ENCODE data around the gene ACKR3. TPM values are rescaled to one million over a fixed set of nuclear protein-coding genes. Genes with fewer than 3 reads are reported as not detected.

Gene ACKR3
- total and polyA plus RNA-seq, 10 of the 15 experiments (the other 5 are each of a cell fraction or from before 2014, with no cell fraction given) = 3.0 to 154 (median 6.4) TPM

GRCh38 chr2:236544362-236544761 lies 25.3 kb upstream of the ACKR3 start (continued):
- TF ChIP-seq ZZZ3 (IDR thresholded peaks at IDR 0.05; ENCODE audit: control insufficient read depth, insufficient read length, low read depth) = no peak
- TF ChIP-seq ZNF622 (IDR thresholded peaks at IDR 0.05) = no peak
- TF ChIP-seq RAD21 (IDR thresholded peaks at IDR 0.05; ENCODE audit: insufficient read depth, low read depth, low read length) = no peak
- TF ChIP-seq NFYA (IDR thresholded peaks at IDR 0.05; ENCODE audit: borderline replicate concordance, low read depth, low read length) = no peak
- no peak for TF ChIP-seq ETV6 (conservative IDR thresholded peaks at IDR 0.05 in 1 of 2, IDR thresholded peaks at IDR 0.05 in 1 of 2; ENCODE audit: borderline replicate concordance in 1 of 2, low read depth in 1 of 2)

GRCh38 chr2:236545248-236545658 lies 24.4 kb upstream of the ACKR3 start:
- FAIRE-seq (peak; percentile 35), ATAC-seq (peak; percentile 82), DNase-seq (ENCODE audit: low read depth, low spot score) (peak; percentile 87)
- peaks cover 14% of the 10 kb centered on the region for H3K9me3 ChIP-seq (replicated peaks; ENCODE audit: control insufficient read depth, insufficient read depth, low read length)
- intact Hi-C loops (cut with micrococcal nuclease; ENCODE audit: unreplicated experiment) (loop anchor here (1.0 to 10.0 kb wide), 2 partner anchors 8 to 1150 kb away; no protein-coding TSS in a partner anchor), in situ Hi-C loops (cut with MboI) (no loop called here)
- ChIA-PET POLR2A (interaction anchor here (0.8 to 3.9 kb wide), 6 partner anchors 9 to 33 kb away, joined by 3 to 31 read pairs (median 10); partner anchors contain the start of gene ACKR3), SMC1A (ENCODE audit: uncharacterized antibody, unreplicated experiment) (interaction anchor here (0.8 to 9.0 kb wide), 9 partner anchors 9 to 514 kb away, joined by 3 to 111 read pairs (median 20); partner anchors contain the start of gene ACKR3), RAD21 (ENCODE audit: unreplicated experiment) (interaction anchor here (1.0 to 5.0 kb wide), 8 partner anchors 8 to 143 kb away, joined by 3 to 68 read pairs (median 12); partner anchors contain the start of gene ACKR3), CTCF (interaction anchor here (1.0 to 8.5 kb wide), 6 partner anchors 9 to 32 kb away, joined by 3 to 57 read pairs (median 8); partner anchors contain the start of gene ACKR3)
- WGBS (ENCODE audit: insufficient coverage, insufficient replicate concordance, low lambda C conversion rate, missing lambda C conversion rate) = 1% methylated on average over 11 of the region's 11 CpGs
- H3K27me3 ChIP-seq (replicated peaks in 1 of 2; ENCODE audit: control insufficient read depth in 2 of 2, insufficient read depth in 2 of 2, low read length in 1 of 2) = no peaks in the 10 kb centered on the region
- H3K4me3 ChIP-seq = peak overlapping the region; percentile 50; the same call in 1 of the 2 replicates
- peak overlapping the region; percentile 31 for H2AFZ ChIP-seq (ENCODE audit: control insufficient read depth, low read depth, low read length)
- H3K4me1 ChIP-seq (ENCODE audit: control insufficient read depth, insufficient read depth, low read length) = peaks cover 48% of the 10 kb centered on the region
- no peaks in the 10 kb centered on the region for H4K20me1 ChIP-seq (ENCODE audit: control insufficient read depth, insufficient read depth)
- peak overlapping the region; percentile 89 for H3K27ac ChIP-seq (ENCODE audit: control insufficient read depth, insufficient read depth)
- peak overlapping the region; percentile 36 for H3K4me2 ChIP-seq (ENCODE audit: control insufficient read depth, insufficient read depth)
- no peaks in the 10 kb centered on the region for H3K36me3 ChIP-seq (ENCODE audit: control insufficient read depth in 2 of 2, insufficient read depth in 2 of 2, low read length in 1 of 2)
- peak overlapping the region; percentile 67 for H3K9ac ChIP-seq (ENCODE audit: control insufficient read depth, insufficient read depth, low read length)
- peaks cover 3% of the 10 kb centered on the region for H3K79me2 ChIP-seq (ENCODE audit: control insufficient read depth, insufficient read depth, low read length)
- BruUV-seq (replicated peaks) = no TSS peak
- TF ChIP-seq E2F8 (IDR thresholded peaks at IDR 0.05; ENCODE audit: low read depth, partially characterized antibody) = no peak
- no peak for TF ChIP-seq ZNF384 (IDR thresholded peaks at IDR 0.05; ENCODE audit: borderline replicate concordance, low read depth, low read length)
- TF ChIP-seq CTCF (IDR thresholded peaks at IDR 0.05 in 2 of 3, conservative IDR thresholded peaks at IDR 0.05 in 1 of 3; ENCODE audit: control insufficient read depth in 2 of 3, extremely low read depth in 1 of 3, insufficient read depth in 1 of 3, low read depth in 3 of 3, low read length in 3 of 3) = no peak
- TF ChIP-seq ZBTB11 (CRISPR knock-in tag; IDR thresholded peaks at IDR 0.05) = no peak
- peak; percentile 57; the same call in 1 of the 2 replicates for TF ChIP-seq FOXK2 (IDR thresholded peaks at IDR 0.05)
- TF ChIP-seq SMARCA5 (IDR thresholded peaks at IDR 0.05) = no peak; the same call in 1 of the 2 replicates
- no peak for TF ChIP-seq HDAC2 (IDR thresholded peaks at IDR 0.05)
- TF ChIP-seq JUNB (IDR thresholded peaks at IDR 0.05) = peak; percentile 59
- no peak for TF ChIP-seq SREBF2 (IDR thresholded peaks at IDR 0.05; ENCODE audit: low read length)
